ENCODE results near the gene DOCK7. TPM values are rescaled to one million over a fixed set of nuclear protein-coding genes. Genes with fewer than 3 reads are reported as not detected.

The DOCK7 gene
- total RNA-seq, 1 donor from 2014 or later = 46.0 TPM

- no peak for DNase-seq (ENCODE audit: low spot score in 2 of 2)
- Histone ChIP-seq H3K4me1 (peaks cover 0 to 23% of the 10 kb centered on the region in 2 donors), H3K36me3 (no peaks in the 10 kb centered on the region), H3K27me3 (no peaks in the 10 kb centered on the region), H3K27ac (peak overlapping the region; percentile 95 to 97), H3K9me3 (no peaks in the 10 kb centered on the region), H3K4me3 (peak overlapping the region; percentile 91 to 95)
- intact Hi-C loops (cut with DNase I) = loop anchor here (1.0 to 10.0 kb wide), 3 partner anchors 253 to 929 kb away; partner anchors contain the start of genes ALG6, ATG4C and DOCK7
- TF ChIP-seq CTCF (IDR thresholded peaks at IDR 0.05) = no peak
Observed at GRCh38 chr1:62435231-62436038, 252.8 kb downstream of the DOCK7 start.

- Histone ChIP-seq H3K27ac (no peak overlapping the region), H3K9me3 (no peaks in the 10 kb centered on the region), H3K36me3 (no peaks in the 10 kb centered on the region), H3K4me1 (peaks cover 0 to 18% of the 10 kb centered on the region in 2 donors), H3K27me3 (no peaks in the 10 kb centered on the region), H3K4me3 (no peak overlapping the region)
- DNase-seq (ENCODE audit: low spot score in 2 of 2) = no peak
- TF ChIP-seq CTCF (IDR thresholded peaks at IDR 0.05) = no peak
- intact Hi-C loops (cut with DNase I) = loop anchor here (10.0 kb wide), 1 partner anchor 930 kb away; the partner anchor contains the start of gene ALG6
Observed at GRCh38 chr1:62434618-62435001, 253.6 kb downstream of the DOCK7 start.

GRCh38 chr1:62433861-62434617 is 254.1 kb downstream of the DOCK7 start:
- Histone ChIP-seq H3K4me3 (no peak overlapping the region), H3K9me3 (no peaks in the 10 kb centered on the region), H3K36me3 (no peaks in the 10 kb centered on the region), H3K4me1 (peaks cover 0 to 13% of the 10 kb centered on the region in 2 donors), H3K27ac (no peak overlapping the region), H3K27me3 (no peaks in the 10 kb centered on the region)
- DNase-seq (ENCODE audit: low spot score in 2 of 2) = no peak
- TF ChIP-seq CTCF (IDR thresholded peaks at IDR 0.05) = no peak
- intact Hi-C loops (cut with DNase I) = loop anchor here (10.0 kb wide), 1 partner anchor 931 kb away; the partner anchor contains the start of gene ALG6

GRCh38 chr1:62429581-62429980 is 258.6 kb downstream of the DOCK7 start:
- H3K27me3 ChIP-seq = no peaks in the 10 kb centered on the region
- H3K36me3 ChIP-seq = no peaks in the 10 kb centered on the region
- H3K4me3 ChIP-seq = no peak overlapping the region
- no peak for DNase-seq (ENCODE audit: low spot score in 2 of 2)
- intact Hi-C loops (cut with DNase I) = no loop called here
- H3K4me1 ChIP-seq = no peaks in the 10 kb centered on the region
- H3K27ac ChIP-seq = no peak overlapping the region
- no peaks in the 10 kb centered on the region for H3K9me3 ChIP-seq
- TF ChIP-seq CTCF (IDR thresholded peaks at IDR 0.05) = no peak

GRCh38 chr1:62428351-62428750 is 259.8 kb downstream of the DOCK7 start:
- Histone ChIP-seq H3K27me3 (no peaks in the 10 kb centered on the region), H3K36me3 (no peaks in the 10 kb centered on the region), H3K27ac (no peak overlapping the region), H3K9me3 (no peaks in the 10 kb centered on the region), H3K4me1 (no peaks in the 10 kb centered on the region), H3K4me3 (no peak overlapping the region)
- intact Hi-C loops (cut with DNase I) = no loop called here
- no peak for DNase-seq (ENCODE audit: low spot score in 2 of 2)
- TF ChIP-seq CTCF (IDR thresholded peaks at IDR 0.05) = no peak
